H1 (cell line): ENCODE measurements around the gene ZSCAN22. TPM values are rescaled to one million over a fixed set of nuclear protein-coding genes. Genes with fewer than 3 reads are reported as not detected.

Source experiments
- CBX8 ChIP-seq: fragments of 300-800, 300-1000 bp; sonication (generic); IDR thresholded peaks from 2 replicates; pipeline ENCODE4 v1.7.1; 2016; ENCODE audit warnings: low read depth, low read length, borderline replicate concordance
- E2F6 ChIP-seq: IDR thresholded peaks from 2 replicates; pipeline ENCODE4 v1.6.1; 2012; ENCODE audit warnings: inconsistent platforms
- GABPA ChIP-seq: IDR thresholded peaks from 2 replicates; pipeline ENCODE4 v1.6.1; 2011; ENCODE audit warnings: mild to moderate bottlenecking, low read length, moderate library complexity, borderline replicate concordance; ENCODE audit not compliant: insufficient read depth
- GTF2F1 ChIP-seq: IDR thresholded peaks from 2 replicates; pipeline ENCODE4 v1.6.1; 2012; ENCODE audit warnings: low read depth, low read length, improper control_type of control experiment, borderline replicate concordance
- JUND ChIP-seq: IDR thresholded peaks from 2 replicates; pipeline ENCODE4 v1.6.1; 2011; ENCODE audit warnings: mild to moderate bottlenecking, improper control_type of control experiment, low read length
- KDM1A ChIP-seq: fragments of 200-600, 300-600 bp; sonication (generic); IDR thresholded peaks from 2 replicates; pipeline ENCODE4 v1.7.1; 2016; ENCODE audit warnings: mild to moderate bottlenecking, low read length, borderline replicate concordance
- NANOG ChIP-seq: IDR thresholded peaks from 2 replicates; pipeline ENCODE4 v1.6.1; 2011; ENCODE audit warnings: low read length, low read depth, mild to moderate bottlenecking, inconsistent platforms; ENCODE audit not compliant: insufficient read depth, poor library complexity, severe bottlenecking
- PHF8 ChIP-seq: fragments of 200-600 bp; sonication (generic); conservative IDR thresholded peaks from 2 replicates; pipeline ENCODE4 v1.7.1; 2012; ENCODE audit warnings: low read depth, mild to moderate bottlenecking, inconsistent platforms, low read length, moderate library complexity
- POLR2AphosphoS5 ChIP-seq: IDR thresholded peaks from 2 replicates; pipeline ENCODE4 v1.6.1; 2011; ENCODE audit warnings: low read depth, low read length
- RBBP5 ChIP-seq: IDR thresholded peaks from 2 replicates; pipeline ENCODE4 v1.7.1; 2012; ENCODE audit warnings: low read depth, mild to moderate bottlenecking, inconsistent platforms, low read length, moderate library complexity, borderline replicate concordance
- RXRA ChIP-seq: IDR thresholded peaks from 2 replicates; pipeline ENCODE4 v1.6.1; 2011; ENCODE audit warnings: low read depth, mild to moderate bottlenecking, low read length, moderate library complexity; ENCODE audit not compliant: insufficient read depth
- SIN3A ChIP-seq, 2 experiments: IDR thresholded peaks in 1 of 2; conservative IDR thresholded peaks in 1 of 2; 2 replicates each; pipeline ENCODE4 v1.6.1; 2011 to 2012; ENCODE audit warnings: low read length in 2 of 2, improper control_type of control experiment in 1 of 2, low read depth in 1 of 2, mild to moderate bottlenecking in 1 of 2
- SP2 ChIP-seq: IDR thresholded peaks from 2 replicates; pipeline ENCODE4 v1.6.1; 2012; ENCODE audit warnings: mild to moderate bottlenecking, low read length, inconsistent platforms
- SUZ12 ChIP-seq: fragments of 200-600 bp; sonication (generic); IDR thresholded peaks from 2 replicates; pipeline ENCODE4 v1.6.1; 2012; ENCODE audit warnings: mild to moderate bottlenecking, inconsistent platforms, low read length, moderate library complexity, mixed read lengths
- TAF7 ChIP-seq: optimal IDR thresholded peaks from 2 replicates; pipeline ENCODE3; 2011; ENCODE audit warnings: low read depth, mild to moderate bottlenecking, inconsistent platforms, low read length, moderate library complexity, borderline replicate concordance
- TEAD4 ChIP-seq: IDR thresholded peaks from 2 replicates; pipeline ENCODE4 v1.6.1; 2012; ENCODE audit warnings: low read depth, low read length, inconsistent platforms, mixed read lengths
- USF2 ChIP-seq: IDR thresholded peaks from 2 replicates; pipeline ENCODE4 v1.6.1; 2011; ENCODE audit warnings: low read length, improper control_type of control experiment
- ZNF274 ChIP-seq: IDR thresholded peaks from 2 replicates; pipeline ENCODE4 v1.7.0; 2012; ENCODE audit warnings: low read length, borderline replicate concordance; ENCODE audit errors: extremely low read depth
- polyA plus RNA-seq, 7 experiments: library from polyadenylated mRNA; depleted of rRNA in 3 of 7; stranded (reverse) in 5 of 7; unstranded in 2 of 7; fragments of >200 nt in 5 of 7; fragments of 200-250 nt in 2 of 7; gene quantifications; 1 replicate in 5 of 7; 2 replicates in 1 of 7; 4 replicates in 1 of 7; pipeline versions ENCODE4 v1.2.1 to v1.2.3, GENCODE V29; 2011 to 2013; ENCODE audit warnings: missing spikeins in 2 of 7, mixed read lengths in 2 of 7
- total RNA-seq: library from RNA; stranded (reverse); fragmentation: NEBNext Ultra II Directional; extraction: Animal tissue kit (Norgen Biotek cat#: 25700); gene quantifications from 2 replicates; pipeline ENCODE4 v1.2.1, GENCODE V29; 2021

Gene ZSCAN22
- total and polyA plus RNA-seq, 2 of the 8 experiments (the other 6 are each of a cell fraction or from before 2014, with no cell fraction given), result 3.2 to 3.3 TPM

DNA sequence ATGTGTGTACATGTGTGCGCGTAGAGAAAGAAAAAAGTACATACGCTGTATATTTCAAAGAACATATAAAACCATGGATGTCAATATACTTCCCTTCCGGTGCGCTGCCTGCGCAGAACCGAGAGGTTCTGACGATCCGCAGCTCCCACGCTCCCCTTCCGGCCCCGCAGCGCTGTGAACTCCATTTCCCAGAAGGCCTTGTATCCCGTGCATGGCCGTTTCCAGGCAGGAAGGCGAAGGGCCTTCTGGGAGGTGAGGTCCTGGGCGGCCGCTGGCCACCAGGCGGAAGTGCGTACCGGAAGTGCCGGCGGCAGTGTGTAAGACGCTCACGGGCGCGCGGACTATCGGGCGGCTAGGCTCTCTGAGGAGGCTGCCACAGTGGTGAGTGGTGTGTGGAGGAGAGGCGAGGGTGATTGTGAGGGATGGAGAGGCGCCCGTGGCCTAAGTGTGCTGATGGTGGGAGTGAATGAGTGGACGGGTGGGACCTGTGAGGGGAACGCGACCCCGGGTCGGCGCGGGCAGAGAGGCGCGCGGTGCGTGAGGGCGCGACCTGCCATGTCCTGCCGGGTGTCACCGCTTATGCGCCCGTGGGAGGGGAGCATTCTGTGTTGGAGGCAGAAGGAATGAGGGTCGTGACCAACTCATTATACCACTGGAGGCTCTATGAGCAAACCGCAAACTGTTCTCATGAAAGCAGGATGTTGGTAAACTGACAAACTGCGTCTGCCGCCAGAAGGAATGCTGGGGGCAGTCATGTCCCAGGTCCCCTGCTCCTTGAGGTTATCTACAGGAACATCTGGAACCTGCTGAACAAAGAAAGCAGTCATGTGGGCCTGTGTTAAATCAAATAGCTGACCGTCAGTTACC is 21.5 kb upstream of the ZSCAN22 start, which contains the start of gene ERVK3-1 (continued):
- TF ChIP-seq GTF2F1, result no peak
- peak; percentile 76 for TF ChIP-seq POLR2AphosphoS5
- TF ChIP-seq JUND, result no peak
- no peak for TF ChIP-seq ZNF274
- no peak for TF ChIP-seq SUZ12
- peak; percentile 96 for TF ChIP-seq PHF8
- TF ChIP-seq TAF7, result peak; percentile 78
- TF ChIP-seq RXRA, result no peak
- TF ChIP-seq NANOG, result no peak
- peak; percentile 55 to 78; a peak in 2 of 4 replicates for TF ChIP-seq SIN3A (conservative IDR thresholded peaks at IDR 0.05 in 1 of 2, IDR thresholded peaks at IDR 0.05 in 1 of 2; ENCODE audit: low read depth in 1 of 2, low read length in 2 of 2)
- no peak for TF ChIP-seq KDM1A
- TF ChIP-seq RBBP5, result peak; percentile 59; the same call in 1 of the 2 replicates
- no peak for TF ChIP-seq CBX8
- no peak for TF ChIP-seq TEAD4
- no peak for TF ChIP-seq SP2
- TF ChIP-seq USF2, result no peak
- peak; percentile 93 for TF ChIP-seq GABPA
- no peak; the same call in 1 of the 2 replicates for TF ChIP-seq E2F6
